Erythroblast (primary cell): ENCODE measurements around the gene MIA2.
"Not testable (repeated sequence)": the region's sequence is repeated elsewhere in the genome, so short reads cannot be mapped to it uniquely, and the experiment has no call there.

Experiments
- DNase-seq, 2 experiments: peaks; one replicate each; lab custom pipeline; 2025; lab: John Stamatoyannopoulos, UW
- GATA1 ChIP-seq: IDR thresholded peaks from 2 replicates; pipeline ENCODE4 v1.6.1; 2011; ENCODE audit warnings: low read depth, mild to moderate bottlenecking, control low read depth, low read length, moderate library complexity
- POLR2A ChIP-seq: IDR thresholded peaks from 2 replicates; pipeline ENCODE4 v1.6.1; 2011; ENCODE audit warnings: mild to moderate bottlenecking, low read length

MIA2 gene

GRCh38 chr14:39316830-39317553 lies 83.3 kb downstream of the MIA2 start:
- peak in 1 of 2 experiments; percentile 7 for DNase-seq
- TF ChIP-seq GATA1, result no peak
- TF ChIP-seq POLR2A, result no peak

DNA sequence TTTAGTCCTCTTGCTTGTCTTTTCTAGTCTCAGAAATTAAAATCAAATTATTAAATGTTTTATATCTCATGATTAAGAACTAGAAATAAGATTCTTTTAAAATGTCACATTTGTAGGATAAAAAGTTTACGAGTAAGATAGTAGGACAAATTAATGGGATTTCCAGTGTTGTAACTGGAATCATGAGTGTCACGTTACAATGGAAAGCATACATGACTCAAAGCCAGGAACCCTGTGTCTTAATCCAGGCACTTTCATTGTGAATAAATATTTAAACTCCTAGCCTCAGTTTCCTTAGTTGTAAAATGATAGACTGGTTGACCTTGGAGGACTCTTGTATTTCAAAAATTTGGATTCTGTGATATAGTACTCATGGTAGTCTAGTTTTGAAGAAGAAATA lies 84.9 kb downstream of the MIA2 start:
- no peak for DNase-seq
- TF ChIP-seq GATA1 (no peak), POLR2A (no peak)

DNA sequence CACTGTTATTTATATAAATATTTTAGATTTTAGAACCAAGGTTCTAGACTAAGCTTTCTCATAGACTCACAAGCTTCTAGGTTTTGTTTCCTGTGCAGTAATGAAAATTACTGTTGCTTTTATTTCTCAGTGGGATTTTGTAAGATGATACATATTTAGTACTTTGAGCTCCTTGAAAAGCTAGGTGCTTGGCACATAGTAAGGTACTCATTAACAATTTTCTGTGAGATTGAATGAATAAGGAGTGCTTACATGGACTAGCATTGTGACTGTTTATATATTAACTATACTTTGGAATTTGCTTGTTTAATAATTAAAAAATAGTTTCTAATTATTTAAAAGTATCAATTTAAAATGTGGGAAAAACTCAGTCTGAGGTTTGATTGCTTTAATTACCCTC lies 85.7 kb downstream of the MIA2 start:
- TF ChIP-seq GATA1 (no peak), POLR2A (no peak)
- DNase-seq, result no peak

- TF ChIP-seq POLR2A, result no peak
- no peak for TF ChIP-seq GATA1
- no peak for DNase-seq
Observed at GRCh38 chr14:39320318-39320717, 86.6 kb downstream of the MIA2 start.

DNA sequence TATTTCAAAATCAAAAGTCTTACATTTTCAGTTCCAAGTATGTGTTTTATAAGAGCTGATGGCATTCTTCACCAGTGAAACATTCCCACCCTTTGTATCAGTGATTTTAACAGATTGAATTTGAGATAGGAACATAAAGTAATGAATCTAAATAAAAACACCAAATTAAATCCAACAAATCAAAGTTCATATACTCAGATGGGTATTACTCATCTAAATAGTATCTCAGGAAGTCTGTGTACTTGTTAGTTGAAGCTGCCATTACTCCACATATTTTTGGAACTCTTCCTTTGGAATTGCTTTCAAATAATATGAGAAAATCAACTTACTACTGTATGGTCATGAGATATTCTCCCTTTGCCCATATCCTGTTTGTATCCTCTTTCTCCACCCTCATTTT lies 89.1 kb downstream of the MIA2 start:
- no peak for TF ChIP-seq POLR2A
- TF ChIP-seq GATA1, result no peak
- DNase-seq, result no peak

DNA sequence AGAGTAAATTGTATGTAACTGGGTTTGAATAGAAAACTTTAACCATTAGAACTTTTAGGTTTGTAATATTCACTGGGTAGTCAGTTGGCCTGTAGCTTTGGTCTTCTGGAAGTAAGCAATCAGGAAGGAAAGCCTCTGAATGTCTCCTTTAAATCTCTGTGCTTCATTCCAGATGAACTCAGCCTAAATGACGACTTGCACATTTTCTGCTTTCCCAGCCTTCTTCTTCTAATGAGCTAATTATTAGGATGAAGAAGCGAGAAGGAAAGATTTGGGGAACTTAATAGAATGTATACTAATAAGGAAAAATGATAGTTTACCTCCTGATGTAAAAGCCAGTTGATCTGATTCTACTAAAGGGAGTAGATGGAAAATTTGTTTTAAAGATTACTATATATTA lies 90.4 kb downstream of the MIA2 start:
- TF ChIP-seq GATA1, result no peak
- no peak for DNase-seq

DNA sequence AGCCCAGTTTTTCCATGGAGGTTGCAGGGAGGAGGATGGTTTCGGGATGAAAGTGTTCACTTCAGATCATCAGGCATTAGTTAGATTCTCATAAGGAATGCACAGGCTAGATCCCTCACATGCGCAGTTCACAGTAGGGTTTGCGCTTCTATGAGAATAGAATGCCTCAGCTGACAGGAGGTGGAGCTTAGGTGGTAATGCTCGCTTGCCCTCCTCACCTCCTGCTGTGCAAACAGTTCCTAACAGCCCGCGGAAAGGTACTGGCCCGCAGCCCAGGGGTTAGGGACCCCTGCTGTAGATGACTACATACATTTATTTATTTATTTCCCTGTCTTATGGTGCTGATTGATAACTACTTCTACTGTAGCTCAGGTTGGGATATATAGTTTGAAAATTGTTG lies 105.3 kb downstream of the MIA2 start:
- TF ChIP-seq POLR2A (no peak), GATA1 (no peak)
- DNase-seq, result no peak

DNA sequence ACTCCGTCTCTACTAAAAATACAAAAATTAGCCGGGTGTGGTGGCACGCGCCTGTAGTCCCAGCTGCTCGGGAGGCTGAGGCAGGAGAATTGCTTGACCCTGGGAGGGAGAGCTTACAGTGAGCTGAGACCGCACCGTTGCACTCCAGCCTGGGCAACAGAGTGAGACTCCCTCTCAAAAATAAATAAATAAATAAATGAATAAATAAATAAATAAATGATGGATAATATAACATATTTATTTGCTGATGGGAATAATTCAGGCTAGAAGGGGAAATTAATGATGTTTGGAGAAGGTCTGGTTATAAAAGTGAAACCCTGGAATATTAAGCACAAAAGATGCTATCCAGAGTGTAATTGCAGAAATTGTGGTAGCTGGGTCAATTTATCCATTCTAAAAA lies 107.4 kb downstream of the MIA2 start:
- not testable (repeated sequence) for DNase-seq

DNA sequence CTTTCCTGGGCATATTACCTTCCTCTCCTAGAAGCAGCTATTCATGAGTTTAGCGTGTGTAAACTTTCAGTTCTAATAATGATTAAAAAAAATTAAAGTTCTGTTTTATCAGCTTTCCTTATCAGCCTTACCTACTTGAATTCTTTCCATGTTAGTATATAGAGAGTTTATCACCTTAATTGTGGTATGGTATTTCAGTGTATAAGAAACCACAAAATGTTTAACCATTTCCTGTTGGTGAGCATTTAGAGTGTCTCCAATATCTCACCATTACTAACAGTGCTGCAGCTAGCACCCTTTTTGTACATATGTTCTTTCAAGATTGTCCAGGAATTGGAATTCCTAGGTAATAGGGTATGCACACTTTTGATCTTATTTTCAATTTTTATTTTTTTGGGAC lies 109.1 kb downstream of the MIA2 start:
- TF ChIP-seq GATA1 (no peak), POLR2A (no peak)
- no peak for DNase-seq

DNA sequence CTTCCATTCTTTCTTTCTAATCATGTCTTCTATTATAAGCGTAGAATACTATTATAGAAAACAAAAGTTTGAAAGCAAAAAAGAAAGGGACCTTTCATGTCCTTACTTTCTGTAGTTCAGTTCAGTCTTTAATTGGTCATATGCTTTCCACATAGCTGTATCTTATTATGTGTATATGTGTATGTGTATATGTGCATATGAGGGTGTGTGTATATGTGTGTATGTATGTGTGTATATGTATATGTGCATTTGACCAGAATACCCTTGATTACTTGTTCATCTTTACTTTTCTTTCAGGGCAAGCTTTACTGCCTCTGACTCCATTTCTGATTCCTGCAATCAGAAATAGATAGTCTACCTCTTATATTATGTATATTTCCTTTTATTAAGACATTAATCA lies 109.9 kb downstream of the MIA2 start:
- TF ChIP-seq POLR2A, result no peak
- TF ChIP-seq GATA1, result no peak
- DNase-seq, result no peak

DNA sequence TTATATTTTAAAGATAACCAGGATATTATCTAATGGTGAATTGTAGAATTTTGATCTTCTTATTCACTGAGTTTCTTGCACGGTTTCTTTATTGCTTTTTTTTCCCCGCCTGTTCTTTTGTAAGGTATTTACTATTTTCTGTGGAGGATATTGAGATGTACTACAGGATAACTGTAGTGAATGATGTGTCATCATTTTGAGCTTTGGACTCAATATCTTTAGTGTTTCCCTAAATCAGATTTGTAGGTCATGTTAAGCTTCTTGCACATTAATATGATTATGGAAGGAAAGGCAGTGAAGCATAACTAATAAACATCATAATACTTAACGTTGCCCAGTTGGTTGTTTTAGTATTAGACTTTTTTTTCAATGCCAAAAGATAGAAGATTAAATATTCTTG lies 117.2 kb downstream of the MIA2 start:
- TF ChIP-seq GATA1 (no peak), POLR2A (no peak)
- DNase-seq, result no peak

- DNase-seq, result no peak
- TF ChIP-seq POLR2A (no peak), GATA1 (no peak)
Observed at GRCh38 chr14:39351708-39352107, 118.0 kb downstream of the MIA2 start.

- DNase-seq, result not testable (repeated sequence)
Observed at GRCh38 chr14:39359069-39359468, 125.4 kb downstream of the MIA2 start.

DNA sequence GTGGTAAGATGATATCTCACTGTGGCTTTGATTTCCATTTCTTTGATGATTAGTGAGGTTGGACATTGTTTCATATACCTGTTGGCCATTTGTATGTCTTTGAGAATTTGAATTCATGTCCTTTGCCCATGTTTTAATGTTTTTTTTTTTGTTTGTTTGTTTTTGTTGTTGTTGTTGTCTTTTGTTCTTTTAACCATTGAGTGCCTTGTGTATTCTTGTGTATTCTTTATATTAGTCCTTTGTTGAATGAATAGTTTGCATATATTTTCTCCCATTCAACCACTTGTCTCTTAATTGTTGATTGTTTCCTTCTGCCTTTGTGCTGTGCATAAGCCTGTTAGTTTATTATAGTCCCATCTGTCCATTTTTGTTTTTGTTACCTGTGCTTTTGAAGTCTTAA lies 126.6 kb downstream of the MIA2 start:
- TF ChIP-seq GATA1 (no peak), POLR2A (no peak)
- no peak for DNase-seq

GRCh38 chr14:39361556-39361955 lies 127.8 kb downstream of the MIA2 start:
- DNase-seq, result not testable (repeated sequence)

DNA sequence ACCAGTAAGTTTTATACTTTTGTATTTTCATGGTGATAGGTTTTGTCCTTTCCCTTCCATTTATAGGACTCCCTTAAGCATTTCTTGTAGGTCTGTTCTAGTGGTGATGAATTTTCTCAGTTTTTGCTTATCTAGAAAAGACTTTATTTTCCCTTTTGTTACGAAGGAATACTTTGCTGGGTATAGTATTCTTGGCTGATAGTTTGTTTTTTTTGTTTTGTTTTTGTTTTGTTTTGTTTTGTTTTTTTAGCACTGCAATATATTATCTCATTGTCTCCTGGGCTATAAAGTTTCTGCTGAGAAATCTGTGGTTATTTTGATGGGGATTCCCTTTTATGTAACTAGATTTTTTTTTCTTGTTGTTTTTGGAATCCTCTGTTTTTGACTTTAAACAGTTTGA lies 130.8 kb downstream of the MIA2 start:
- no peak for DNase-seq
- no peak for TF ChIP-seq GATA1

DNA sequence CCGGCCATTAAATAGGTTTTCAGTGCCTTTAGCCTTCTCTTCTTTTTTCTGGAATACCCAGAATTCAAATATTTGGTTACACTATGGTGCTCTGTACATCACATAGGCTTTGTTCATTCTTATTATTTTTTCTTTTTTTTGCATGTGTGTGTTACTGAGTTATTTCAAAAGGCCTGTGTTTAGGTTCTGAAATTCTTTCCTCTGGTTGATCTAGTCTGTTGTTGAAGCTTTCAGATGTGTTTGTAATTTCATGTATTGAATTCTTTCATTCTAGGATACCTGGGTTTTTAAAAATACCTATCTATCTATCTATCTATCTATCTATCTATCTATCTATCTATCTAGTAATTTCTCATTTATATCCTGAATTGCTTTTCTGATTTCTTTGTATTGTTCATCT lies 131.6 kb downstream of the MIA2 start:
- DNase-seq, result no peak

More for the DNA sequence above, 131.6 kb downstream of the MIA2 start:
- TF ChIP-seq POLR2A, result no peak
- TF ChIP-seq GATA1, result no peak
